ENCODE measurements around the gene ZCCHC14. TPM values are rescaled to one million over a fixed set of nuclear protein-coding genes. Genes with fewer than 3 reads are reported as not detected.

The ZCCHC14 gene
- total RNA-seq, 1 experiment from 2014 or later, result 27.7 TPM

DNA sequence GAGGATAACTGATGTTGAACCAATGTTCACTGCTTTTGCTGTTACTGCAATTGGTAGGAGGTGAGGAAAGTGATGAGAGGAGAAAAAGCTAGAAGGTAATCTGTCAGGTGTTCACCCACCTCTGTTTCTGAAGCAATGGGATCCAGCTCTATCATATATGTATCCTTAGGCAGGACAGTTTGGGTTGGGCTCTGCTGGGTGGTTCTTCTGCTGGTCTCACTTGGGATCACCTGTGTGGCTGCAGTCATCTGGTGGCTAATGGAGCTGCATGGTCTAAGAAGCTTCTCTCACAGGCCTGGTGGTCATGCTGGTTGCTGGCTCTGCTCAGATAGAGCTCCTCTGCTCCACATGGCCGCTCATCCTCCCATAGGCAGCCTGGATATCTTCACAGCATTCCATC lies 40.2 kb upstream of the ZCCHC14 start:
- H3K9me3 ChIP-seq (ENCODE audit: control insufficient read depth, low read depth, low read length), result peaks cover 10% of the 10 kb centered on the region

More for the DNA sequence above, 40.2 kb upstream of the ZCCHC14 start:
- Histone ChIP-seq H3K23ac (ENCODE audit: insufficient read length, low read depth, low read length) (no peak overlapping the region), H2BK120ac (ENCODE audit: low read depth, low read length, poor library complexity, severe bottlenecking) (no peak overlapping the region), H3K79me1 (ENCODE audit: insufficient read depth, low read depth, low read length, poor library complexity, severe bottlenecking) (no peaks in the 10 kb centered on the region), H3K79me2 (ENCODE audit: insufficient read depth, low read length) (no peaks in the 10 kb centered on the region), H3K4ac (ENCODE audit: low read depth, low read length) (no peak overlapping the region), H2BK12ac (ENCODE audit: insufficient read length, low read depth, low read length) (no peak overlapping the region), H4K20me1 (ENCODE audit: control insufficient read depth, insufficient read depth, insufficient read length) (no peaks in the 10 kb centered on the region), H3K14ac (ENCODE audit: insufficient read depth, low read length) (no peak overlapping the region), H2BK15ac (ENCODE audit: low read depth, low read length) (no peak overlapping the region), H3K4me2 (ENCODE audit: insufficient read depth, insufficient read length, low read length) (no peak overlapping the region), H3K27ac (ENCODE audit: insufficient read length, low read depth, low read length) (no peak overlapping the region), H3K56ac (ENCODE audit: insufficient read length, low read depth, low read length) (no peak overlapping the region), H3T11ph (ENCODE audit: low read length) (no peak overlapping the region), H4K8ac (replicated peaks; ENCODE audit: insufficient read length, low read depth, low read length) (no peak overlapping the region), H2AK5ac (ENCODE audit: insufficient read length, low read length) (no peak overlapping the region), H4K91ac (ENCODE audit: insufficient read length, low read depth, low read length) (no peak overlapping the region), H2BK20ac (ENCODE audit: low read depth, low read length, poor library complexity, severe bottlenecking) (no peak overlapping the region), H2BK5ac (ENCODE audit: insufficient read length, low read length) (no peak overlapping the region), H3K18ac (ENCODE audit: insufficient read length, low read depth, low read length) (no peak overlapping the region), H3K23me2 (ENCODE audit: insufficient read length, low read depth, low read length, poor library complexity, severe bottlenecking) (no peaks in the 10 kb centered on the region), H3K27me3 (ENCODE audit: insufficient read depth, low read length) (no peaks in the 10 kb centered on the region), H2AFZ (ENCODE audit: low read length) (no peak overlapping the region), H3K4me1 (ENCODE audit: insufficient read depth, low read length) (peaks cover 2% of the 10 kb centered on the region; the same call in 1 of the 2 replicates), H4K5ac (ENCODE audit: insufficient read length, low read depth, low read length) (no peak overlapping the region), H3K9ac (ENCODE audit: extremely low read depth, insufficient read length, low read length) (no peak overlapping the region)
- no peak for DNase-seq
- WGBS (ENCODE audit: extremely low coverage, insufficient read length, low lambda C conversion rate), result no CpG with 5 or more reads among the region's 1 CpG
- no peak overlapping the region for H3K27ac Mint-ChIP-seq
- no peak for TF ChIP-seq CTCF (conservative IDR thresholded peaks at IDR 0.05)
- peaks cover 4 to 21% (median 5%) of the 10 kb centered on the region in 3 experiments; a peak in 6 of 7 replicates for H3K36me3 Mint-ChIP-seq (ENCODE audit: insufficient read depth in 1 of 3, low read depth in 3 of 3)
- H3K9me3 Mint-ChIP-seq, result peaks cover 43 to 44% of the 10 kb centered on the region in 2 experiments
- H3K4me1 Mint-ChIP-seq, result peaks cover 13 to 21% of the 10 kb centered on the region in 2 experiments
- peaks cover 51% of the 10 kb centered on the region for H3K27me3 Mint-ChIP-seq (ENCODE audit: low read depth)
- no peak overlapping the region for H3K4me3 Mint-ChIP-seq
